Measurements from ENCODE around the gene PRDM16. TPM values are rescaled to one million over a fixed set of nuclear protein-coding genes. Genes with fewer than 3 reads are reported as not detected.
"Not testable (repeated sequence)": the region's sequence is repeated elsewhere in the genome, so short reads cannot be mapped to it uniquely, and the experiment has no call there.

The PRDM16 gene
- polyA plus RNA-seq, 2 of the 4 experiments (the other 2 are of a cell fraction): 0.03 to 0.35 TPM

- POLR2A ChIA-PET: no interaction called here
- DNase-seq (ENCODE audit: low read depth in 1 of 2, low spot score in 1 of 2): no peak
- ATAC-seq: no peak
- H3K4me3 ChIP-seq: no peak overlapping the region
- no peak for TF ChIP-seq EHF (CRISPR knock-in tag; IDR thresholded peaks at IDR 0.05)
- no peak for TF ChIP-seq USF2 (IDR thresholded peaks at IDR 0.05)
- no peak for TF ChIP-seq RAD21 (conservative IDR thresholded peaks at IDR 0.05 in 1 of 2, IDR thresholded peaks at IDR 0.05 in 1 of 2)
- TF ChIP-seq E2F6 (IDR thresholded peaks at IDR 0.05; ENCODE audit: borderline replicate concordance, low read depth): no peak
- no peak for TF ChIP-seq HOXA7 (CRISPR knock-in tag; IDR thresholded peaks at IDR 0.05)
- no peak for TF ChIP-seq CHD4 (IDR thresholded peaks at IDR 0.05; ENCODE audit: borderline replicate concordance)
- TF ChIP-seq FOXS1 (CRISPR knock-in tag; IDR thresholded peaks at IDR 0.05): no peak
- TF ChIP-seq CBX2 (IDR thresholded peaks at IDR 0.05; ENCODE audit: borderline replicate concordance, low read depth): no peak
- TF ChIP-seq NR3C1 (IDR thresholded peaks at IDR 0.05): no peak
- no peak for TF ChIP-seq ZSCAN20 (CRISPR knock-in tag; IDR thresholded peaks at IDR 0.05)
- no peak for TF ChIP-seq ELK1 (IDR thresholded peaks at IDR 0.05; ENCODE audit: low read depth, low read length)
- TF ChIP-seq PBX3 (IDR thresholded peaks at IDR 0.05): no peak
- no peak for TF ChIP-seq NPAS2 (CRISPR knock-in tag; IDR thresholded peaks at IDR 0.05; ENCODE audit: borderline replicate concordance)
- no peak for TF ChIP-seq KDM5A (IDR thresholded peaks at IDR 0.05)
- no peak for TF ChIP-seq HMGXB4 (CRISPR knock-in tag; IDR thresholded peaks at IDR 0.05; ENCODE audit: borderline replicate concordance)
- no peak for TF ChIP-seq NFE2L2 (conservative IDR thresholded peaks at IDR 0.05; ENCODE audit: low read length)
- FAIRE-seq: no peak
- H3K4me2 ChIP-seq: no peak overlapping the region
- H3K27ac ChIP-seq: no peak overlapping the region
- no peaks in the 10 kb centered on the region for H3K9me3 ChIP-seq
- CTCF ChIA-PET: interaction anchor here (0.6 kb wide), 1 partner anchor 88 kb away, joined by 3 read pairs; no protein-coding TSS in a partner anchor
- H3K4me1 ChIP-seq: no peaks in the 10 kb centered on the region
- 79% methylated on average over 27 of the region's 28 CpGs for WGBS (ENCODE audit: missing lambda C conversion rate)
Observed at GRCh38 chr1:3237994-3238702, 169.1 kb downstream of the PRDM16 start.

- no peak for FAIRE-seq
Observed at GRCh38 chr1:3238703-3239278, 169.8 kb downstream of the PRDM16 start.

GRCh38 chr1:3239991-3240390, 171.0 kb downstream of the PRDM16 start:
- POLR2A ChIA-PET; FAIRE-seq; H3K4me3 ChIP-seq; DNase-seq (ENCODE audit: low read depth in 1 of 2, low spot score in 1 of 2); H3K4me1 ChIP-seq; ATAC-seq; CTCF ChIA-PET; H3K27ac ChIP-seq; H3K4me2 ChIP-seq; H3K9me3 ChIP-seq: not testable (repeated sequence)
- 37% methylated on average over 3 of the region's 3 CpGs for WGBS (ENCODE audit: missing lambda C conversion rate)

More at GRCh38 chr1:3238703-3239278, 169.8 kb downstream of the PRDM16 start:
- Histone ChIP-seq H3K4me3 (no peak overlapping the region), H3K4me2 (no peak overlapping the region), H3K27ac (no peak overlapping the region), H3K9me3 (no peaks in the 10 kb centered on the region), H3K4me1 (no peaks in the 10 kb centered on the region)
- DNase-seq (ENCODE audit: low read depth in 1 of 2, low spot score in 1 of 2) (no peak), ATAC-seq (no peak)
- CTCF ChIA-PET: no interaction called here
- POLR2A ChIA-PET: no interaction called here
- WGBS (ENCODE audit: missing lambda C conversion rate): 66% methylated on average over 10 of the region's 21 CpGs
- TF ChIP-seq POLR2A (IDR thresholded peaks at IDR 0.05; ENCODE audit: low read length) (no peak), BCL3 (IDR thresholded peaks at IDR 0.05) (no peak), RFX5 (IDR thresholded peaks at IDR 0.05) (no peak), ZFP36 (IDR thresholded peaks at IDR 0.05; ENCODE audit: borderline replicate concordance, partially characterized antibody) (no peak)

Measured in A549 (cell line).